ENCODE measurements around the gene BBS9.
"Not testable (repeated sequence)": the region's sequence is repeated elsewhere in the genome, so short reads cannot be mapped to it uniquely, and the experiment has no call there.

The BBS9 gene

GRCh38 chr7:33495207-33495606 lies 365.8 kb downstream of the BBS9 start:
- DNase-seq (ENCODE audit: low spot score): no peak

- no peak for DNase-seq (ENCODE audit: low spot score)
Measured at GRCh38 chr7:33497051-33497450, 367.7 kb downstream of the BBS9 start.

- DNase-seq (ENCODE audit: low spot score): no peak
Measured at GRCh38 chr7:33500703-33501701, 371.6 kb downstream of the BBS9 start.

GRCh38 chr7:33503014-33503413 lies 373.6 kb downstream of the BBS9 start:
- DNase-seq (ENCODE audit: low spot score): no peak

- no peak for DNase-seq (ENCODE audit: low spot score)
Measured at GRCh38 chr7:33503736-33504135, 374.4 kb downstream of the BBS9 start.

- no peak for DNase-seq (ENCODE audit: low spot score)
Measured at GRCh38 chr7:33504266-33504665, 374.9 kb downstream of the BBS9 start.

- no peak for DNase-seq (ENCODE audit: low spot score)
Measured at GRCh38 chr7:33509206-33509605, 379.8 kb downstream of the BBS9 start.

- no peak for DNase-seq (ENCODE audit: low spot score)
Measured at GRCh38 chr7:33511778-33512177, 382.4 kb downstream of the BBS9 start.

- DNase-seq (ENCODE audit: low spot score): no peak
Measured at GRCh38 chr7:33516568-33516967, 387.2 kb downstream of the BBS9 start.

GRCh38 chr7:33517191-33517590 lies 387.8 kb downstream of the BBS9 start:
- DNase-seq (ENCODE audit: low spot score): no peak

- DNase-seq (ENCODE audit: low spot score): not testable (repeated sequence)
Measured at GRCh38 chr7:33527008-33527407, 397.6 kb downstream of the BBS9 start.

- DNase-seq (ENCODE audit: low spot score): not testable (repeated sequence)
Measured at GRCh38 chr7:33527613-33528012, 398.2 kb downstream of the BBS9 start.

- DNase-seq (ENCODE audit: low spot score): no peak
Measured at GRCh38 chr7:33529070-33529469, 399.7 kb downstream of the BBS9 start.

- DNase-seq (ENCODE audit: low spot score): no peak
Measured at GRCh38 chr7:33530664-33531063, 401.3 kb downstream of the BBS9 start.

- DNase-seq (ENCODE audit: low spot score): no peak
Measured at GRCh38 chr7:33531888-33532287, 402.5 kb downstream of the BBS9 start.

GRCh38 chr7:33534833-33535232 lies 405.5 kb downstream of the BBS9 start:
- DNase-seq (ENCODE audit: low spot score): no peak

GRCh38 chr7:33535989-33536388 lies 406.6 kb downstream of the BBS9 start:
- no peak for DNase-seq (ENCODE audit: low spot score)

- no peak for DNase-seq (ENCODE audit: low spot score)
Measured at GRCh38 chr7:33536398-33537103, 407.2 kb downstream of the BBS9 start.

- no peak for DNase-seq (ENCODE audit: low spot score)
Measured at GRCh38 chr7:33537104-33537477, 407.7 kb downstream of the BBS9 start.

- no peak for DNase-seq (ENCODE audit: low spot score)
Measured at GRCh38 chr7:33539198-33539597, 409.8 kb downstream of the BBS9 start.

GRCh38 chr7:33539659-33540400 lies 410.5 kb downstream of the BBS9 start:
- no peak for DNase-seq (ENCODE audit: low spot score)

GRCh38 chr7:33547880-33548279 lies 418.5 kb downstream of the BBS9 start:
- DNase-seq (ENCODE audit: low spot score): no peak
